ENCODE data around the gene LRPAP1. TPM values are rescaled to one million over a fixed set of nuclear protein-coding genes. Genes with fewer than 3 reads are reported as not detected.

LRPAP1 gene
- polyA plus RNA-seq, 1 donor (not counting 4 experiments of a cell fraction or from before 2014, with no cell fraction given): 121 TPM

- H3K9ac ChIP-seq (ENCODE audit: control insufficient read depth, extremely low read depth, insufficient read depth, low read length): no peak overlapping the region
- DNase-seq (ENCODE audit: low read depth, low spot score) (no peak), FAIRE-seq (no peak)
- peaks cover 53% of the 10 kb centered on the region for H3K79me2 ChIP-seq (ENCODE audit: control insufficient read depth, insufficient read depth, low read length)
- no peak overlapping the region for H3K4me2 ChIP-seq (ENCODE audit: control insufficient read depth, extremely low read depth, insufficient read depth, low read depth, low read length)
- dilution Hi-C loops (cut with MboI; ENCODE audit: extremely low pct_ligation_motif_present, low sequenced_read_pairs): no loop called here
- peaks cover 15% of the 10 kb centered on the region for H4K20me1 ChIP-seq (ENCODE audit: control insufficient read depth, extremely low read depth, insufficient read depth, low read length)
- peaks cover 9% of the 10 kb centered on the region for H3K4me1 ChIP-seq (ENCODE audit: control insufficient read depth, extremely low read depth, insufficient read depth, low read length)
- H3K27me3 ChIP-seq (ENCODE audit: control insufficient read depth, extremely low read depth, insufficient read depth, low read length): no peaks in the 10 kb centered on the region
- no peak for TF ChIP-seq EZH2 (IDR thresholded peaks at IDR 0.05; ENCODE audit: low read length)
- TF ChIP-seq, protein P1, sequence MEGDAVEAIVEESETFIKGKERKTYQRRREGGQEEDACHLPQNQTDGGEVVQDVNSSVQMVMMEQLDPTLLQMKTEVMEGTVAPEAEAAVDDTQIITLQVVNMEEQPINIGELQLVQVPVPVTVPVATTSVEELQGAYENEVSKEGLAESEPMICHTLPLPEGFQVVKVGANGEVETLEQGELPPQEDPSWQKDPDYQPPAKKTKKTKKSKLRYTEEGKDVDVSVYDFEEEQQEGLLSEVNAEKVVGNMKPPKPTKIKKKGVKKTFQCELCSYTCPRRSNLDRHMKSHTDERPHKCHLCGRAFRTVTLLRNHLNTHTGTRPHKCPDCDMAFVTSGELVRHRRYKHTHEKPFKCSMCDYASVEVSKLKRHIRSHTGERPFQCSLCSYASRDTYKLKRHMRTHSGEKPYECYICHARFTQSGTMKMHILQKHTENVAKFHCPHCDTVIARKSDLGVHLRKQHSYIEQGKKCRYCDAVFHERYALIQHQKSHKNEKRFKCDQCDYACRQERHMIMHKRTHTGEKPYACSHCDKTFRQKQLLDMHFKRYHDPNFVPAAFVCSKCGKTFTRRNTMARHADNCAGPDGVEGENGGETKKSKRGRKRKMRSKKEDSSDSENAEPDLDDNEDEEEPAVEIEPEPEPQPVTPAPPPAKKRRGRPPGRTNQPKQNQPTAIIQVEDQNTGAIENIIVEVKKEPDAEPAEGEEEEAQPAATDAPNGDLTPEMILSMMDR (optimal IDR thresholded peaks at IDR 0.05 in 1 of 3, IDR thresholded peaks at IDR 0.05 in 1 of 3, conservative IDR thresholded peaks at IDR 0.05 in 1 of 3; ENCODE audit: extremely low read depth in 1 of 3, insufficient read depth in 2 of 3, low read length in 3 of 3): no peak
- no peak overlapping the region for H3K4me3 ChIP-seq (ENCODE audit: control insufficient read depth in 2 of 3, extremely low read depth in 1 of 3, insufficient read depth in 2 of 3, low read depth in 1 of 3, low read length in 3 of 3)
- H3K36me3 ChIP-seq (ENCODE audit: control insufficient read depth in 2 of 2, extremely low read depth in 1 of 2, insufficient read depth in 2 of 2, low read length in 2 of 2): peaks cover 22 to 27% of the 10 kb centered on the region in 2 experiments
- H3K9me1 ChIP-seq (ENCODE audit: control insufficient read depth, extremely low read depth, insufficient read depth, low read length): no peaks in the 10 kb centered on the region
- no peak overlapping the region for H3K27ac ChIP-seq (ENCODE audit: control insufficient read depth, insufficient read depth, low read length)
- no peaks in the 10 kb centered on the region for H3K9me3 ChIP-seq (ENCODE audit: control insufficient read depth, low read depth, low read length)
- no peak overlapping the region for H2AFZ ChIP-seq (ENCODE audit: control insufficient read depth, low read length)
These were observed 4.0 kb downstream of the LRPAP1 start for GRCh38 chr4:3527914-3528876.

- H4K20me1 ChIP-seq (ENCODE audit: control insufficient read depth, extremely low read depth, insufficient read depth, low read length): peaks cover 15% of the 10 kb centered on the region
- no peak overlapping the region for H3K4me2 ChIP-seq (ENCODE audit: control insufficient read depth, extremely low read depth, insufficient read depth, low read depth, low read length)
- H3K79me2 ChIP-seq (ENCODE audit: control insufficient read depth, insufficient read depth, low read length): peaks cover 53% of the 10 kb centered on the region
- no peak overlapping the region for H2AFZ ChIP-seq (ENCODE audit: control insufficient read depth, low read length)
- H3K9ac ChIP-seq (ENCODE audit: control insufficient read depth, extremely low read depth, insufficient read depth, low read length): no peak overlapping the region
- H3K4me1 ChIP-seq (ENCODE audit: control insufficient read depth, extremely low read depth, insufficient read depth, low read length): peaks cover 9% of the 10 kb centered on the region
- FAIRE-seq: no peak
- no peak for DNase-seq (ENCODE audit: low read depth, low spot score)
- no peaks in the 10 kb centered on the region for H3K27me3 ChIP-seq (ENCODE audit: control insufficient read depth, extremely low read depth, insufficient read depth, low read length)
- H3K36me3 ChIP-seq (ENCODE audit: control insufficient read depth in 2 of 2, extremely low read depth in 1 of 2, insufficient read depth in 2 of 2, low read length in 2 of 2): peaks cover 22 to 31% of the 10 kb centered on the region in 2 experiments
- dilution Hi-C loops (cut with MboI; ENCODE audit: extremely low pct_ligation_motif_present, low sequenced_read_pairs): no loop called here
- no peaks in the 10 kb centered on the region for H3K9me3 ChIP-seq (ENCODE audit: control insufficient read depth, low read depth, low read length)
- no peak overlapping the region for H3K4me3 ChIP-seq (ENCODE audit: control insufficient read depth in 2 of 3, extremely low read depth in 1 of 3, insufficient read depth in 2 of 3, low read depth in 1 of 3, low read length in 3 of 3)
- no peaks in the 10 kb centered on the region for H3K9me1 ChIP-seq (ENCODE audit: control insufficient read depth, extremely low read depth, insufficient read depth, low read length)
- TF ChIP-seq EZH2 (IDR thresholded peaks at IDR 0.05; ENCODE audit: low read length): no peak
- TF ChIP-seq, protein P1 (optimal IDR thresholded peaks at IDR 0.05 in 1 of 3, IDR thresholded peaks at IDR 0.05 in 1 of 3, conservative IDR thresholded peaks at IDR 0.05 in 1 of 3; ENCODE audit: extremely low read depth in 1 of 3, insufficient read depth in 2 of 3, low read length in 3 of 3): no peak
- no peak overlapping the region for H3K27ac ChIP-seq (ENCODE audit: control insufficient read depth, insufficient read depth, low read length)
These were observed 4.9 kb downstream of the LRPAP1 start for GRCh38 chr4:3527101-3527913.

Data from keratinocyte (primary cell).